Astrocyte of the spinal cord (primary cell): Measurements from ENCODE around the gene AQP12A.

Experiments used
- DNase-seq: peaks from one replicate; pipeline ENCODE4 v3.0.0; 2011; ENCODE audit warnings: low read depth, low spot score
- H3K4me3 ChIP-seq: 2 replicates; pipeline ENCODE4 v1.5.1; 2011; ENCODE audit warnings: low read depth, mild to moderate bottlenecking, low read length, moderate library complexity
- in situ Hi-C: cut with HindIII; loops from 2 replicates; pipeline ENCODE4 v1.10.0; 2017; ENCODE audit warnings: low sequenced_read_pairs
- TF ChIP-seq, protein P1 (sequence below): IDR thresholded peaks from 2 replicates; pipeline ENCODE4 v1.5.1; 2012; ENCODE audit warnings: low read depth, mild to moderate bottlenecking, low read length, inconsistent platforms

AQP12A gene

GRCh38 chr2:240720686-240721595, 29.3 kb downstream of the AQP12A start:
- in situ Hi-C loops: no loop called here
- no peak overlapping the region for H3K4me3 ChIP-seq
- no peak for DNase-seq
- TF ChIP-seq, protein P1, sequence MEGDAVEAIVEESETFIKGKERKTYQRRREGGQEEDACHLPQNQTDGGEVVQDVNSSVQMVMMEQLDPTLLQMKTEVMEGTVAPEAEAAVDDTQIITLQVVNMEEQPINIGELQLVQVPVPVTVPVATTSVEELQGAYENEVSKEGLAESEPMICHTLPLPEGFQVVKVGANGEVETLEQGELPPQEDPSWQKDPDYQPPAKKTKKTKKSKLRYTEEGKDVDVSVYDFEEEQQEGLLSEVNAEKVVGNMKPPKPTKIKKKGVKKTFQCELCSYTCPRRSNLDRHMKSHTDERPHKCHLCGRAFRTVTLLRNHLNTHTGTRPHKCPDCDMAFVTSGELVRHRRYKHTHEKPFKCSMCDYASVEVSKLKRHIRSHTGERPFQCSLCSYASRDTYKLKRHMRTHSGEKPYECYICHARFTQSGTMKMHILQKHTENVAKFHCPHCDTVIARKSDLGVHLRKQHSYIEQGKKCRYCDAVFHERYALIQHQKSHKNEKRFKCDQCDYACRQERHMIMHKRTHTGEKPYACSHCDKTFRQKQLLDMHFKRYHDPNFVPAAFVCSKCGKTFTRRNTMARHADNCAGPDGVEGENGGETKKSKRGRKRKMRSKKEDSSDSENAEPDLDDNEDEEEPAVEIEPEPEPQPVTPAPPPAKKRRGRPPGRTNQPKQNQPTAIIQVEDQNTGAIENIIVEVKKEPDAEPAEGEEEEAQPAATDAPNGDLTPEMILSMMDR: no peak

DNA sequence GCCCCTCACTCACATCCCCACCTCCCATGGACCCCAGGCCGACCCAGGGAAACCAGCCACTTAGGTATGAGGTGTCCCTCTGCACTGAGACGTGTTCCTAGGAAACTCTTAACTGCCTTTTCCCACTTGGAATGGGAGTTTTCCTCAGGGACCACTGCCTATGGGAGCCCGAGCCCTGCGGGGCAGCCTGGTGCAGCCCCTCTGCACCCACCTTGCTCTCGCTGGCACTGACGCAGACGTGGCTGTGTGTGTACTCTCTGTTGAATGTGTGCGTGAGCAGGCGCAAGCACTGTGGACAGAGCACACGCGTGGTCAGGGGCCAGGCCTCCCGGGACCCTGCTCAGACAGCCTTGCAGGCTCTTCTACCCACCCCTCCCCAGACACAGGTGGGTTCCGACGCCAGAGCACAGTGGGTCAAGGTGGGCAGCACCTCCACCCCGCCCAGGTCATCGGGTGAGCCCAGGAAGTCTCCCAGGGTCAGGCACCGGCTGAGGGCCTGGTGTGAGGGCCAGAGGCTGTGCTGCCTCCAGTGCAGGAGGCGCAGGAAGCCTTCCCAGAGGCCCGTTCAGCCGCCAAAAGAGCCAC, 30.0 kb downstream of the AQP12A start:
- DNase-seq: no peak
- in situ Hi-C loops: no loop called here
- TF ChIP-seq, protein P1: no peak

GRCh38 chr2:240722376-240722775, 30.7 kb downstream of the AQP12A start:
- TF ChIP-seq, protein P1: no peak
- in situ Hi-C loops: no loop called here
- no peak overlapping the region for H3K4me3 ChIP-seq
- DNase-seq: no peak

More for the DNA sequence above, 30.0 kb downstream of the AQP12A start:
- no peak overlapping the region for H3K4me3 ChIP-seq

DNA sequence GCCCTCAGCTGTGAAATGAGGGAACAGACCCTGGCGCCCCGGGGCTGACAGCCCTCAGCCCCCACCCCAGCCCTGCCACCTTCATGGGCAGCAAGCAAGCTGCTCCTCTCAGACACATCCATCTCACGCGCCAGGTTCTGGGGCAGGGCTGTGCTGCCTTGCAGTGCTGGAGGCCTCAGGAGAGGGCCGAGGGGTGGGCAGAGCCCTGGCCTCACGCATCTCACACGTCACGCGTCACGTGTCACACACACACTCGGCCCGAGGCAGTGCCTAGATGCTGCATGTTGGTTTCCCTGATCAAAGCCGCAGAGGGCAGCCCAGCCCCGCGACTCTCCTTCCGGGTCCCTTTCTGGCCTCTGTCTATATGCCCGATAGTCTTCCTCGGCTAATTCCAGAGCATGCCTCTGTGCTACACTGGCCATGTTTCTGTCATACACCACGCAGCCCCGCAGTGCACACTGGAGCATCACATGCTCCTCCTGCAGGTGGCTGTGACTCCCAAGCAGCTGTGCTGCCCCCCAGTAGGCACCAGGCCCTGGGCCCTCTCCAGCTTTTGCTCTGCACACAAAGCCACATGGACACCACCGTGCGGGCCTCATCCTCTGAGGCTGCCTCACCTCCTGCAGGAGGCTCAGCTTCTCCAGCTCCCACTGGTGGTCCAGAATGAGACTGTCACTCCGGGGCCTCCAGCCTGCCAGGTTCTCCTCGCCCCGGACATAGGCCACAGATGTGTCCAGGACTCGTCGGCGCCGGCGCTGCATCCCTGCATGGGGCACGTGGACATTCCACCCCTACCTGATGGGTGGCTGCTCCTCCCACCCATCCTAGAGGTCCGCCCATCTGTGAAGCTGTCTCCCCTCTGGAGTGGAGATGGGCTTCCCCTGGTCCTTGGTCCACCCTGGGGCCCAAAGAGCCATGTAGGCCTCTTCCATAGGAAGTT, 31.4 kb downstream of the AQP12A start:
- in situ Hi-C loops: no loop called here
- no peak overlapping the region for H3K4me3 ChIP-seq
- DNase-seq: no peak
- TF ChIP-seq, protein P1: peak; percentile 5

GRCh38 chr2:240723851-240724250, 32.2 kb downstream of the AQP12A start:
- TF ChIP-seq, protein P1: no peak
- in situ Hi-C loops: no loop called here

DNA sequence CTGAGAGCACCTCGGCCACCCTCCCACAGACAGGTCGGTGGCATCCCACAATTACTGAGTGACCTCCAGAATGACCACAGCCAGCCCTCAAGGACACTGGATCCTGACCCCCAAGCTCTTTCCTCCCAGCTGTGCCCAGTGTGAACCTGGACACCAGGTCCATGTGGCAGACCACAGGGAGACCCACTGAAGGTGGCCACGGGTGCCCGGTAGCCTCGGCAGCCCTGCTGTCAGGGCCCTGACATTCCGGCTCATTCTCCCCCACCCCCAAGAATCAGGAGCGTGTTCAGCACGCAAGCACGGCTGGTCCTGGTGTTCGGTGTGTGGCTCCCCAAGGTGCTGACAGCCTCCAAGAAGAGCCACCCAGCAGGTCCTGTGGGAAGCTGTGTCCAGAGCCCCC, 32.8 kb downstream of the AQP12A start:
- TF ChIP-seq, protein P1: no peak
- in situ Hi-C loops: no loop called here
- no peak overlapping the region for H3K4me3 ChIP-seq
- DNase-seq: no peak

More at GRCh38 chr2:240723851-240724250, 32.2 kb downstream of the AQP12A start:
- DNase-seq: no peak
- H3K4me3 ChIP-seq: no peak overlapping the region
